GM12878 (cell line): ENCODE data around the gene FAM25A. TPM values are rescaled to one million over a fixed set of nuclear protein-coding genes. Genes with fewer than 3 reads are reported as not detected.
"Not testable (repeated sequence)": the region's sequence is repeated elsewhere in the genome, so short reads cannot be mapped to it uniquely, and the experiment has no call there.

Source experiments
- ATAC-seq: fragments of 200-7000 bp; cut with Tn5 transposase; 3 replicates; pipeline ENCODE4 v1.9.1; 2020; ENCODE audit warnings: mild to moderate bottlenecking, moderate library complexity
- BruUV-seq: library from RNA; stranded (reverse); fragments of 400-500 nt; replicated peaks from 2 replicates; lab custom pipeline; 2021; lab: Mats Ljungman, UMichigan
- CTCF ChIA-PET: fragments of 300-600 bp; sonication (Branson Sonifier 250); formaldehyde crosslinking; extraction: SDS; loops from one replicate; lab custom pipeline; 2021; ENCODE audit warnings: inconsistent platforms; lab: Yijun Ruan, JAX
- POLR2A ChIA-PET: fragments of 350-600 bp; formaldehyde crosslinking; extraction: SDS; loops from one replicate; lab custom pipeline; 2021; ENCODE audit warnings: inconsistent platforms; lab: Charles Lee
- RAD21 ChIA-PET: fragments of 300-600 bp; sonication (Branson Sonifier 250); formaldehyde crosslinking; loops from one replicate; lab custom pipeline; 2023; ENCODE audit warnings: antibody characterized with exemption; ENCODE audit not compliant: unreplicated experiment; lab: Charles Lee
- SMC1A ChIA-PET: fragments of 300-600 bp; sonication (Branson Sonifier 250); formaldehyde crosslinking; loops from one replicate; lab custom pipeline; 2023; ENCODE audit not compliant: unreplicated experiment, uncharacterized antibody; lab: Charles Lee
- DNase-seq: peaks from one replicate; pipeline ENCODE4 v3.0.0-alpha.2; 2011; ENCODE audit warnings: low read depth, low spot score
- FAIRE-seq: peaks from 3 replicates; lab custom pipeline; 2011; peaks lifted over from hg19 to GRCh38; lab: Jason Lieb, UNC
- H2AFZ ChIP-seq: 2 replicates; pipeline ENCODE4 v1.6.0; 2011; ENCODE audit warnings: low read depth, low read length, control low read depth; ENCODE audit not compliant: control insufficient read depth
- H3K27ac ChIP-seq: 2 replicates; pipeline ENCODE4 v1.5.1; 2011; ENCODE audit warnings: control low read depth; ENCODE audit not compliant: control insufficient read depth, insufficient read depth
- H3K27me3 ChIP-seq, 2 experiments: replicated peaks in 1 of 2; 2 replicates each; pipeline versions ENCODE4 v1.6.0 to v1.6.1; 2011; ENCODE audit warnings: low read length in 1 of 2; ENCODE audit not compliant: control insufficient read depth in 2 of 2, insufficient read depth in 2 of 2
- H3K36me3 ChIP-seq, 2 experiments: 2 replicates each; pipeline ENCODE4 v1.5.1; 2011; ENCODE audit warnings: low read length in 1 of 2; ENCODE audit not compliant: control insufficient read depth in 2 of 2, insufficient read depth in 2 of 2
- H3K4me1 ChIP-seq: 2 replicates; pipeline ENCODE4 v1.6.1; 2011; ENCODE audit warnings: mild to moderate bottlenecking, low read length, moderate library complexity, mixed read lengths; ENCODE audit not compliant: control insufficient read depth, insufficient read depth
- H3K4me2 ChIP-seq: 2 replicates; pipeline ENCODE4 v1.6.0; 2011; ENCODE audit warnings: control low read depth; ENCODE audit not compliant: control insufficient read depth, insufficient read depth
- H3K4me3 ChIP-seq: fragments of 200-600 bp; sonication (generic); 2 replicates; pipeline ENCODE4 v1.5.1; 2016
- H3K79me2 ChIP-seq: 2 replicates; pipeline ENCODE4 v1.6.0; 2011; ENCODE audit warnings: low read length; ENCODE audit not compliant: control insufficient read depth, insufficient read depth
- H3K9ac ChIP-seq: 2 replicates; pipeline ENCODE4 v1.8.0; 2011; ENCODE audit warnings: low read length, control low read depth, mixed read lengths; ENCODE audit not compliant: control insufficient read depth, insufficient read depth
- H3K9me3 ChIP-seq: replicated peaks from 3 replicates; pipeline ENCODE4 v1.5.1; 2011; ENCODE audit warnings: mild to moderate bottlenecking, low read length; ENCODE audit not compliant: control insufficient read depth, insufficient read depth
- H4K20me1 ChIP-seq: 2 replicates; pipeline ENCODE4 v1.6.0; 2011; ENCODE audit not compliant: control insufficient read depth, insufficient read depth
- BRCA1 ChIP-seq: IDR thresholded peaks from 2 replicates; pipeline ENCODE4 v1.6.1; 2011; ENCODE audit warnings: low read depth, low read length, improper control_type of control experiment
- CREM ChIP-seq: IDR thresholded peaks from 2 replicates; pipeline ENCODE4 v1.6.1; 2014; ENCODE audit warnings: antibody characterized with exemption, low read depth
- TAF1 ChIP-seq: IDR thresholded peaks from 2 replicates; pipeline ENCODE4 v1.6.1; 2011; ENCODE audit warnings: mild to moderate bottlenecking, low read depth, low read length, borderline replicate concordance
- WGBS: methylation state at CpG from one replicate; pipeline ENCODE4 v1.1.6; 2016; ENCODE audit warnings: low lambda C conversion rate; ENCODE audit not compliant: insufficient replicate concordance, insufficient coverage; ENCODE audit errors: missing lambda C conversion rate; 5-methylcytosine and 5-hydroxymethylcytosine counted together
- in situ Hi-C: fragments of 300-500 bp; cut with MboI; formaldehyde crosslinking; loops from 9 replicates; pipeline ENCODE4 v1.14.3; 2018; ENCODE audit warnings: mixed read lengths
- intact Hi-C: fragments of 100-400 bp; cut with micrococcal nuclease; formaldehyde crosslinking; loops from one replicate; pipeline ENCODE4 v1.14.2; 2022; ENCODE audit not compliant: unreplicated experiment
- polyA plus RNA-seq, 11 experiments: library from polyadenylated mRNA; depleted of rRNA in 4 of 11; unstranded in 6 of 11; stranded (reverse) in 5 of 11; fragments of >200 nt; fragmentation: Nextera tagmentation in 4 of 11; fragmentation: Illumina TruSeq in 1 of 11; extraction: Ambion mirVana in 4 of 11; extraction: Trizol in 1 of 11; gene quantifications; 1 replicate in 1 of 11; 2 replicates in 10 of 11; pipeline versions ENCODE4 v1.2.1 to v1.2.3, GENCODE V29; 2011 to 2016; ENCODE audit warnings: inconsistent platforms in 2 of 11, missing spikeins in 2 of 11, low read depth in 1 of 11
- total RNA-seq, 4 experiments: library from RNA; depleted of rRNA in 3 of 4; stranded (reverse); fragments of >200 nt in 3 of 4; fragmentation: Illumina TruSeq in 1 of 4; extraction: Trizol in 1 of 4; gene quantifications; 2 replicates each; pipeline versions ENCODE4 v1.2.1 to v1.2.3, GENCODE V29; 2013 to 2021

FAM25A gene
- total and polyA plus RNA-seq, 10 of the 15 experiments (the other 5 are each of a cell fraction or from before 2014, with no cell fraction given): not detected

- no peaks in the 10 kb centered on the region; a peak in 2 of 4 replicates for H3K27me3 ChIP-seq
- SMC1A ChIA-PET: no interaction called here
- H3K4me1 ChIP-seq: no peaks in the 10 kb centered on the region
- CTCF ChIA-PET: no interaction called here
- intact Hi-C loops: no loop called here
- RAD21 ChIA-PET: no interaction called here
- H3K79me2 ChIP-seq: no peaks in the 10 kb centered on the region
- H3K9me3 ChIP-seq: no peaks in the 10 kb centered on the region
- no peaks in the 10 kb centered on the region for H3K36me3 ChIP-seq
- H3K27ac ChIP-seq: no peak overlapping the region
- no peaks in the 10 kb centered on the region for H4K20me1 ChIP-seq
- DNase-seq (no peak), FAIRE-seq (no peak), ATAC-seq (no peak)
- H3K4me2 ChIP-seq: no peak overlapping the region
- POLR2A ChIA-PET: no interaction called here
- TF ChIP-seq TAF1: no peak
- no peak for TF ChIP-seq CREM
- no peak for TF ChIP-seq BRCA1
- 20% methylated on average over 5 of the region's 5 CpGs for WGBS
- H3K9ac ChIP-seq: no peak overlapping the region
- in situ Hi-C loops: no loop called here
- no TSS peak for BruUV-seq
- H3K4me3 ChIP-seq: no peak overlapping the region
- no peak overlapping the region for H2AFZ ChIP-seq
Measured at GRCh38 chr10:86981716-86982115, 38.4 kb upstream of the FAM25A start.

- H3K27me3 ChIP-seq, CTCF ChIA-PET, DNase-seq, in situ Hi-C loops, H3K9ac ChIP-seq, H3K79me2 ChIP-seq, RAD21 ChIA-PET, BruUV-seq, intact Hi-C loops, H2AFZ ChIP-seq, H3K4me1 ChIP-seq, H3K27ac ChIP-seq, H3K4me2 ChIP-seq, FAIRE-seq, H3K36me3 ChIP-seq, H4K20me1 ChIP-seq, ATAC-seq, POLR2A ChIA-PET, H3K9me3 ChIP-seq, H3K4me3 ChIP-seq: not testable (repeated sequence)
- SMC1A ChIA-PET: interaction anchor here (0.6 kb wide), 1 partner anchor 211 kb away, joined by 3 read pairs; no protein-coding TSS in a partner anchor
- 53% methylated on average over 4 of the region's 4 CpGs for WGBS
Measured at GRCh38 chr10:86984498-86984897, 35.6 kb upstream of the FAM25A start.
